H1 (cell line): Measurements from ENCODE around the gene SUOX. TPM values are rescaled to one million over a fixed set of nuclear protein-coding genes. Genes with fewer than 3 reads are reported as not detected.
A peak's percentile ranks its signal among the peaks of the same experiment; 100 is the strongest.

Experiments used
- CTCF ChIA-PET: fragments of 300-600 bp; sonication (Branson Sonifier 250); formaldehyde crosslinking; loops from one replicate; lab custom pipeline; 2021; ENCODE audit not compliant: partially characterized antibody; lab: Charles Lee
- POLR2A ChIA-PET: fragments of 300-600 bp; sonication (Branson Sonifier 250); formaldehyde crosslinking; loops from one replicate; lab custom pipeline; 2021; ENCODE audit warnings: inconsistent platforms; ENCODE audit not compliant: partially characterized antibody; lab: Charles Lee
- DNase-seq, 2 experiments: peaks; one replicate each; pipeline versions ENCODE4 v3.0.0 to v3.0.0-alpha.2; 2010 to 2022; ENCODE audit warnings: low spot score in 2 of 2, low read depth in 1 of 2, mixed read lengths in 1 of 2
- FAIRE-seq: peaks from 2 replicates; lab custom pipeline; 2011; peaks lifted over from hg19 to GRCh38; lab: Jason Lieb, UNC
- H2AFZ ChIP-seq: 2 replicates; pipeline ENCODE4 v1.8.1; 2012; ENCODE audit warnings: low read length, inconsistent platforms
- H2AK5ac ChIP-seq: 2 replicates; pipeline ENCODE4 v1.6.1; 2013; ENCODE audit warnings: low read depth, low read length
- H2BK120ac ChIP-seq: replicated peaks from 2 replicates; pipeline ENCODE3; 2013; ENCODE audit warnings: low read depth, low read length, inconsistent platforms
- H2BK12ac ChIP-seq: 2 replicates; pipeline ENCODE4 v1.6.1; 2013; ENCODE audit warnings: low read depth, low read length
- H2BK15ac ChIP-seq: 2 replicates; pipeline ENCODE4 v1.6.1; 2013; ENCODE audit warnings: low read length
- H2BK20ac ChIP-seq: 2 replicates; pipeline ENCODE4 v1.6.1; 2013; ENCODE audit warnings: low read length
- H2BK5ac ChIP-seq: 2 replicates; pipeline ENCODE4 v1.6.1; 2013; ENCODE audit warnings: low read depth, low read length
- H3K14ac ChIP-seq: 2 replicates; pipeline ENCODE4 v1.6.1; 2013; ENCODE audit warnings: inconsistent platforms; ENCODE audit not compliant: insufficient read length
- H3K18ac ChIP-seq: 2 replicates; pipeline ENCODE4 v1.6.1; 2013; ENCODE audit warnings: low read length; ENCODE audit errors: extremely low read depth
- H3K23ac ChIP-seq: 2 replicates; pipeline ENCODE4 v1.6.1; 2013; ENCODE audit warnings: inconsistent platforms; ENCODE audit not compliant: insufficient read length
- H3K23me2 ChIP-seq: 2 replicates; pipeline ENCODE4 v1.6.1; 2013; ENCODE audit warnings: low read depth, low read length
- H3K27ac ChIP-seq: 2 replicates; pipeline ENCODE4 v1.6.1; 2011; ENCODE audit warnings: low read depth, low read length, inconsistent platforms
- H3K27me3 ChIP-seq, 4 experiments: replicated peaks in 1 of 4; 1 replicate in 1 of 4; 2 replicates in 3 of 4; pipeline versions ENCODE4 v1.6.1 to v1.8.1; 2011 to 2013; ENCODE audit warnings: low read length in 3 of 4, mild to moderate bottlenecking in 3 of 4, inconsistent platforms in 2 of 4, mixed read lengths in 2 of 4, moderate library complexity in 1 of 4; ENCODE audit not compliant: control insufficient read depth in 3 of 4, insufficient read depth in 3 of 4; ENCODE audit errors: extremely low read depth in 1 of 4
- H3K36me3 ChIP-seq, 4 experiments: 2 replicates each; pipeline versions ENCODE4 v1.6.1 to v1.8.1; 2011 to 2013; ENCODE audit warnings: mild to moderate bottlenecking in 4 of 4, low read length in 3 of 4, moderate library complexity in 2 of 4, control low read depth in 1 of 4, inconsistent platforms in 1 of 4; ENCODE audit not compliant: insufficient read depth in 4 of 4, control insufficient read depth in 2 of 4
- H3K4ac ChIP-seq: replicated peaks from 2 replicates; pipeline ENCODE3; 2013; ENCODE audit warnings: low read length, low read depth, mixed read lengths, inconsistent platforms; ENCODE audit not compliant: insufficient read length
- H3K4me1 ChIP-seq, 4 experiments: replicated peaks in 1 of 4; 1 replicate in 1 of 4; 2 replicates in 3 of 4; pipeline versions ENCODE4 v1.6.1 to v1.8.1; 2011 to 2013; ENCODE audit warnings: low read length in 3 of 4, inconsistent platforms in 2 of 4, mixed read lengths in 1 of 4; ENCODE audit not compliant: insufficient read depth in 4 of 4, control insufficient read depth in 3 of 4
- H3K4me2 ChIP-seq, 2 experiments: 2 replicates each; pipeline versions ENCODE4 v1.6.1 to v1.8.1; 2011 to 2013; ENCODE audit warnings: low read depth in 2 of 2, low read length in 2 of 2, control low read depth in 1 of 2, inconsistent platforms in 1 of 2, mild to moderate bottlenecking in 1 of 2; ENCODE audit not compliant: insufficient read depth in 1 of 2
- H3K4me3 ChIP-seq, 4 experiments: fragments of 200-600, 300-600 bp in 1 of 4; sonication (generic), shearing (Covaris generic), sonication (Bioruptor Twin) in 1 of 4; 2 replicates each; pipeline versions ENCODE4 v1.5.1 to v1.8.1; 2011 to 2016; ENCODE audit warnings: low read length in 4 of 4, low read depth in 3 of 4, control low read depth in 2 of 4, inconsistent platforms in 2 of 4, mild to moderate bottlenecking in 2 of 4, mixed read lengths in 1 of 4, moderate library complexity in 1 of 4; ENCODE audit not compliant: insufficient read depth in 2 of 4; ENCODE audit errors: extremely low read depth in 1 of 4
- H3K56ac ChIP-seq: replicated peaks from 2 replicates; pipeline ENCODE3; 2013; ENCODE audit warnings: low read depth, mild to moderate bottlenecking, mixed read lengths, low read length, inconsistent platforms; ENCODE audit not compliant: insufficient read length
- H3K79me1 ChIP-seq: 2 replicates; pipeline ENCODE4 v1.6.1; 2013; ENCODE audit warnings: low read depth, low read length, control low read depth
- H3K79me2 ChIP-seq, 2 experiments: 2 replicates each; pipeline versions ENCODE4 v1.6.1 to v1.8.1; 2012 to 2013; ENCODE audit warnings: low read length in 2 of 2, mild to moderate bottlenecking in 2 of 2, inconsistent platforms in 1 of 2; ENCODE audit not compliant: insufficient read depth in 2 of 2, control insufficient read depth in 1 of 2
- H3K9ac ChIP-seq, 4 experiments: replicated peaks in 1 of 4; 1 replicate in 1 of 4; 2 replicates in 3 of 4; pipeline versions ENCODE4 v1.6.1 to v1.8.1; 2011 to 2013; ENCODE audit warnings: low read depth in 3 of 4, low read length in 3 of 4, control low read depth in 2 of 4, mild to moderate bottlenecking in 2 of 4, moderate library complexity in 2 of 4, inconsistent platforms in 1 of 4; ENCODE audit errors: extremely low read depth in 1 of 4
- H3K9me3 ChIP-seq, 2 experiments: 2 replicates each; pipeline versions ENCODE4 v1.6.1 to v1.8.1; 2012 to 2013; ENCODE audit warnings: mild to moderate bottlenecking in 2 of 2, moderate library complexity in 2 of 2, control low read depth in 1 of 2, inconsistent platforms in 1 of 2, low read depth in 1 of 2, low read length in 1 of 2, mixed read lengths in 1 of 2; ENCODE audit not compliant: insufficient read depth in 2 of 2
- H4K20me1 ChIP-seq, 2 experiments: replicated peaks in 1 of 2; 2 replicates each; pipeline versions ENCODE3 to v1.8.1; 2011 to 2013; ENCODE audit warnings: inconsistent platforms in 2 of 2, low read length in 2 of 2, mild to moderate bottlenecking in 1 of 2; ENCODE audit not compliant: insufficient read depth in 2 of 2, control insufficient read depth in 1 of 2
- H4K5ac ChIP-seq: 2 replicates; pipeline ENCODE4 v1.6.1; 2013; ENCODE audit warnings: low read length, low read depth, mixed read lengths, inconsistent platforms; ENCODE audit not compliant: insufficient read length
- H4K8ac ChIP-seq: 2 replicates; pipeline ENCODE4 v1.8.0; 2013; ENCODE audit warnings: mild to moderate bottlenecking, moderate library complexity, low read length, inconsistent platforms; ENCODE audit not compliant: insufficient read depth; ENCODE audit errors: extremely low read depth
- H4K91ac ChIP-seq: replicated peaks from 2 replicates; pipeline ENCODE3; 2013; ENCODE audit warnings: low read length, mixed read lengths, inconsistent platforms; ENCODE audit not compliant: insufficient read length
- BACH1 ChIP-seq: IDR thresholded peaks from 2 replicates; pipeline ENCODE4 v1.6.1; 2012; ENCODE audit warnings: low read length, improper control_type of control experiment
- BRCA1 ChIP-seq: IDR thresholded peaks from 2 replicates; pipeline ENCODE4 v1.6.1; 2012; ENCODE audit warnings: low read depth, low read length, improper control_type of control experiment
- EZH2 ChIP-seq: fragments of 200-600 bp; sonication (generic); IDR thresholded peaks from 2 replicates; pipeline ENCODE4 v1.7.1; 2012; ENCODE audit warnings: low read depth, mild to moderate bottlenecking, moderate library complexity, low read length, inconsistent platforms; ENCODE audit not compliant: severe bottlenecking
- MAX ChIP-seq: IDR thresholded peaks from 2 replicates; pipeline ENCODE4 v1.6.1; 2012; ENCODE audit warnings: inconsistent platforms
- POLR2A ChIP-seq, 2 experiments: IDR thresholded peaks; 1 replicate in 1 of 2; 2 replicates in 1 of 2; pipeline ENCODE4 v1.6.1; 2011; ENCODE audit warnings: low read depth in 2 of 2, low read length in 2 of 2, mild to moderate bottlenecking in 2 of 2; ENCODE audit errors: control extremely low read depth in 1 of 2
- POLR2AphosphoS5 ChIP-seq: IDR thresholded peaks from 2 replicates; pipeline ENCODE4 v1.6.1; 2011; ENCODE audit warnings: low read depth, low read length
- POU5F1 ChIP-seq: IDR thresholded peaks from 2 replicates; pipeline ENCODE4 v1.6.1; 2011; ENCODE audit warnings: low read depth, mild to moderate bottlenecking, low read length, moderate library complexity
- SP1 ChIP-seq: IDR thresholded peaks from 2 replicates; pipeline ENCODE4 v1.6.1; 2011; ENCODE audit warnings: low read depth, low read length
- USF2 ChIP-seq: IDR thresholded peaks from 2 replicates; pipeline ENCODE4 v1.6.1; 2011; ENCODE audit warnings: low read length, improper control_type of control experiment
- YY1 ChIP-seq: IDR thresholded peaks from 2 replicates; pipeline ENCODE4 v1.6.1; 2011; ENCODE audit warnings: low read depth, mild to moderate bottlenecking, low read length
- WGBS, 2 experiments: shearing (Covaris generic) in 1 of 2; methylation state at CpG; one replicate each; pipeline versions ENCODE4 v1.1.6 to v1.1.7; 2013 to 2015; ENCODE audit warnings: low lambda C conversion rate in 2 of 2, mixed read lengths in 2 of 2, inconsistent platforms in 1 of 2, low coverage in 1 of 2, missing lambda C conversion rate in 1 of 2; ENCODE audit not compliant: insufficient replicate concordance in 2 of 2, insufficient coverage in 1 of 2, insufficient read length in 1 of 2; ENCODE audit errors: extremely low coverage in 1 of 2, missing lambda C conversion rate in 1 of 2; 5-methylcytosine and 5-hydroxymethylcytosine counted together
- polyA plus RNA-seq, 7 experiments: library from polyadenylated mRNA; depleted of rRNA in 3 of 7; stranded (reverse) in 5 of 7; unstranded in 2 of 7; fragments of >200 nt in 5 of 7; fragments of 200-250 nt in 2 of 7; gene quantifications; 1 replicate in 5 of 7; 2 replicates in 1 of 7; 4 replicates in 1 of 7; pipeline versions ENCODE4 v1.2.1 to v1.2.3, GENCODE V29; 2011 to 2013; ENCODE audit warnings: missing spikeins in 2 of 7, mixed read lengths in 2 of 7
- total RNA-seq: library from RNA; stranded (reverse); fragmentation: NEBNext Ultra II Directional; extraction: Animal tissue kit (Norgen Biotek cat#: 25700); gene quantifications from 2 replicates; pipeline ENCODE4 v1.2.1, GENCODE V29; 2021

SUOX gene
- total and polyA plus RNA-seq, 2 of the 8 experiments (the other 6 are each of a cell fraction or from before 2014, with no cell fraction given) = 22.5 to 31.3 TPM

GRCh38 chr12:56007564-56008559 lies 10.8 kb downstream of the SUOX start:
- FAIRE-seq (no peak), DNase-seq (peak in 1 of 2 experiments; percentile 94)
- Histone ChIP-seq H4K8ac (peak overlapping the region; percentile 88), H2BK15ac (peak overlapping the region; percentile 92; the same call in 1 of the 2 replicates), H3K4me3 (peak overlapping the region; percentile 52 to 90 (median 83)), H3K23ac (no peak overlapping the region), H4K91ac (no peak overlapping the region), H2BK20ac (no peak overlapping the region), H4K5ac (peak overlapping the region; percentile 82), H2BK120ac (no peak overlapping the region), H3K9me3 (no peaks in the 10 kb centered on the region), H3K18ac (peak overlapping the region; percentile 93), H3K27ac (peak overlapping the region; percentile 62), H3K14ac (no peak overlapping the region), H4K20me1 (no peaks in the 10 kb centered on the region), H2BK12ac (peak overlapping the region; percentile 92; the same call in 1 of the 2 replicates), H2AK5ac (no peak overlapping the region), H3K4ac (no peak overlapping the region), H3K56ac (peak overlapping the region; percentile 88), H3K4me2 (peak overlapping the region; percentile 81 to 84), H3K79me2 (no peaks in the 10 kb centered on the region), H3K36me3 (peaks cover 0 to 8% (median 2%) of the 10 kb centered on the region in 4 experiments; a peak in 2 of 8 replicates), H2AFZ (peak overlapping the region; percentile 10), H3K4me1 (peaks cover 0 to 4% (median 2%) of the 10 kb centered on the region in 4 experiments; a peak in 3 of 7 replicates), H3K9ac (peak overlapping the region; percentile 56 to 91 (median 76)), H3K79me1 (0 out of 2 replicates have a peak, but pooled peaks cover 2% of the 10 kb centered on the region), H2BK5ac (peak overlapping the region; percentile 92), H3K27me3 (no peaks in the 10 kb centered on the region), H3K23me2 (peaks cover 9% of the 10 kb centered on the region)
- ChIA-PET CTCF (interaction anchor here (0.7 to 4.0 kb wide), 6 partner anchors 11 to 269 kb away, joined by 3 to 20 read pairs (median 8); partner anchors contain the start of gene SUOX), POLR2A (interaction anchor here (0.6 to 6.9 kb wide), 28 partner anchors 10 to 314 kb away, joined by 3 to 82 read pairs (median 4); partner anchors contain the start of genes CD63, ERBB3, IKZF4 and RAB5B)
- WGBS, 2 experiments = 7% methylated on average over 11 of the region's 44 CpGs; no CpG with 5 or more reads in 1 of the 2 experiments
- TF ChIP-seq BACH1 (no peak), YY1 (no peak), MAX (no peak), BRCA1 (no peak), POLR2AphosphoS5 (peak; percentile 47), EZH2 (no peak), POU5F1 (no peak), SP1 (no peak), POLR2A (IDR thresholded peaks at IDR 0.05; ENCODE audit: control extremely low read depth in 1 of 2, low read depth in 2 of 2, low read length in 2 of 2) (peak; percentile 63), USF2 (no peak)
